Stimulated activated CD8-positive, alpha-beta memory T cell treated with anti-CD3 and anti-CD28 coated beads, Interleukin-12 subunit alpha, Interleukin-12 subunit beta, amount 100 ng/mL, for 4 hours (primary cell): ENCODE data around the gene EPHB1.
"Not testable (repeated sequence)": the region's sequence is repeated elsewhere in the genome, so short reads cannot be mapped to it uniquely, and the experiment has no call there.

ENCODE experiments used
- DNase-seq: peaks from one replicate; pipeline ENCODE4 v3.0.0-alpha.2; 2020; ENCODE audit warnings: low read depth

EPHB1 gene

GRCh38 chr3:135005616-135006015 lies 210.6 kb downstream of the EPHB1 start:
- not testable (repeated sequence) for DNase-seq

DNA sequence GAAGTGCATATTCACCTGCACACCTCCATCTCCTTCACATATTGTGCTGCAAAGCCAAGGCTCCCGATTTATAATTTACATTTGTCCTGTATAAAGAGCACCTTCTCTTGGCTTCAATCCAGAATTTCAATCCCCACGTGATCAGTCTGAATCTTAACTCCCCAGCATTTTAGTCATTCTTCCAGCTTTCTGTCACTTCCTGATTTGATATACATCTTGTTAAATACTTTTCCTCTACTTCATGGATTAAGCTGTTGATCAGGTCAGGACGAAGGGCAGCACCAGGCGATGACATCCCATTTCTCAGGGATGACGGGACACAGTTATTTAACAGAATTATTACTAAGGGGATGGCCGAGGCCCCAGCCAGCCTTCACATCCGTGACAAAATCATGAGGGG lies 212.5 kb downstream of the EPHB1 start:
- DNase-seq = no peak

DNA sequence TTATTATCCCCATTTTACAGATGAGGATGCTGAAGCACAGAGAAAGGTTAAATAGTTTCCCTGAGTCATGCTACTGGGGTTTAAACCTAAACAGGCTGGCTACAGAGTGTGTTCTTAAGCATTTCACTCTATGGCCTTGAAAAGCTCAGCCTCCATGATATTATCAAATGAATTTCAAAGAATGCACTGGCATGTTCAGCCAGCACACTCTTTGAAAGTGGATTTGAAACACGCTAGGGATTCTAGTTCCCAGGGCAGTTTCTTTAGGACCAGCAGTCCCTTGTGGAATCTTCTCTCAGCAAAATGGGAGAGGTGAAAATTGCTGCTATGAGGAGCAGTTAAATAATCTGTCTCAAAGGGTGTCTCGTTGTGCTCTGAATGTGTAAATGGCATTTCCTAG lies 213.3 kb downstream of the EPHB1 start:
- DNase-seq = no peak

DNA sequence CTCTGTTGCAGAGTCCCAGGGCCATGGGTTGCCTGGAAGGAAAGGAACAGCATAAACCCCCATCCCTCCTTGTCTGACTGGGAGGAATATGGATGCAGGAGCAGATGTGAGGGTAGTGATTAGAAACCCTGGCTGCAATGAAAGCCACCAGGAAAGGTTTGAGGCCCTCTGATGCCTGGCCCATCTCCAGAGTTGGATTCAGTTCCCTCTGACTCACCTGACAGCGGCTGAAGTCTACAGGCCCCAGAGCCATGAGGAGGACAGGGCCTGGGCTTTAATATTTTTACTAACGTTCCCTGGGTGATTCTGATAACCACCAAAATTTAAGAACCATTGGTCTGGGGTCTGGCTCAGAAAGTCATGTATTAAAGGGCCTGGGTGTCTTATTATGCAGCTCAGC lies 214.0 kb downstream of the EPHB1 start:
- no peak for DNase-seq

DNA sequence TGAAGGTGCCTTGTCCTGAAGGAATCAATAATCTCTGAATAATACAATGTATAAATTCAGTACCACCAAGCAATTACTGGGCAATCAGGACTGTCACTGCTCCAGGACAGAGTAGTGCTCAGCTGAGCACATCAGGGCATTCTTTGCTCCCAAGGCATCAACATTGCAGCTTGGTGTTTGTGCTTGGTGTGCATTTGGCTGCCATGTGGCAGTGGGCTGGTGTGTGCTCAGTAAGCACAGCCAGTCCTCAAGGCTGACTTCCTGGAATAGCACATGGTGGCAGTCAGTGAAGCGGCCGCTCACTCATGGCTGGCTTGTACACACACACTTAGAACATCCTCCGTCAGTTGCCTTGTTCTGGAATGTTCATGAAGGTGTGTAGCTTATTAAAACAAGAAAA lies 217.0 kb downstream of the EPHB1 start:
- DNase-seq = no peak

GRCh38 chr3:135013206-135013605 lies 218.1 kb downstream of the EPHB1 start:
- no peak for DNase-seq

GRCh38 chr3:135014566-135014965 lies 219.5 kb downstream of the EPHB1 start:
- DNase-seq = no peak

- no peak for DNase-seq
Observed at GRCh38 chr3:135017003-135017893, 222.2 kb downstream of the EPHB1 start.

- no peak for DNase-seq
Observed at GRCh38 chr3:135018149-135018923, 223.3 kb downstream of the EPHB1 start.

- no peak for DNase-seq
Observed at GRCh38 chr3:135020181-135020580, 225.1 kb downstream of the EPHB1 start.

DNA sequence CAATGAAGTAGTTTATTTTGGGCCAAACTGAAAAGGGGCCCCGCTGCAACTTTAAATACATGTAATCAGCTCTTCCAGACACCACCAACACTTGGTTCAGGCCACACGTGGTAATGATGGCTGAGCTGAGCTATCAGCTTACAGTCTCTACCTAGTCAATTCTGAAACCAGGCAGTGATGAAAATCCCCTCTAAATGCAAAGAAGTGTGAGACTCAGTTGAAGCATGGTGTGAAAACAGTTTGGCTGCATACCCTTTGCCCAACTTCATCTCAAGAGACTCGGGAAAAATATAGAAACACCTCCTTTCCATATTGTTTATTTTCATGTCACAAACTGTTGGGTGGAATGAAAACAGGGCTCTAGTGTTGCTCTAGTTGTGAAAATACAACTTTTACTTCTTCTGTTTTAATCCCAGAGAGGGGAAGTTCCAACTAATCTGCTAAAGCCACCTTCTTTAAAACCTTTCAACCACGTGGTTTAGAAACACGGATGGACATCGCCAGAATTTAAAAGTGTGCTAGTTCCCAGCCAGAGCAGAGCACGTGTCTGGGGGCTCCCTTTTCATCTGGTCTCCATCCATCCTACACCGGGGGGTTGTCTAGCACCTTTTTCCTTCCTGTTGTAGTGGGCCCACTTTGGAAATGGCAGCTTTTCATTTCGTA lies 229.1 kb downstream of the EPHB1 start:
- DNase-seq = no peak

- not testable (repeated sequence) for DNase-seq
Observed at GRCh38 chr3:135030768-135031615, 235.9 kb downstream of the EPHB1 start.

GRCh38 chr3:135033737-135034136 lies 238.7 kb downstream of the EPHB1 start:
- no peak for DNase-seq

- no peak for DNase-seq
Observed at GRCh38 chr3:135034291-135034768, 239.3 kb downstream of the EPHB1 start.

DNA sequence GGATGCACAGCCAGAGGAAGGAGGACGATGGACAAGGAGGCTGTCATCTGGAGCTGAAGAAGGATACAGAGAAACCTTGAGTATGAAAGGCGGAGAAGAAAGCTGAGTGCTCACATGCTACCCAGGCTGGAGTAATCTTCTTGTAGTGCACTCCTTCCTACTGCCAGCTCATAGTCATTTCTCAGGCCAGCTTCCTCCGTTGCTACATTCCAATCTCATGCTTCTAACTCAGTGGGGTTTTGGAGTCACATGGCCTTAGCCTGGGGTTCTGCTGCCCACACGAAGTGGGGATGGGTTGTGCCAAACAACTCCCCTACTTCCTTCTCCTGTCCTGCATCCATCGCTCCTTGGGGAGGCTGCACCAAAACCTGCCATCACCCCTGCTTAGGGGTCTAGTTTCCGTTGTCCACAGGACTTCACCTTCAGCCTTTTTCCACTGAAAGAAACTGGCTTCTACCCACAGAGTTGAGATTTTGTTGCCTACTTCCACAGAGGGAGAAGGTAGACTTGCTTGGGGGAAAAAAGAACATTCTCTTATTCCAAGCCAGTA lies 239.9 kb downstream of the EPHB1 start:
- DNase-seq = no peak

GRCh38 chr3:135038186-135038585 lies 243.1 kb downstream of the EPHB1 start:
- DNase-seq = no peak

DNA sequence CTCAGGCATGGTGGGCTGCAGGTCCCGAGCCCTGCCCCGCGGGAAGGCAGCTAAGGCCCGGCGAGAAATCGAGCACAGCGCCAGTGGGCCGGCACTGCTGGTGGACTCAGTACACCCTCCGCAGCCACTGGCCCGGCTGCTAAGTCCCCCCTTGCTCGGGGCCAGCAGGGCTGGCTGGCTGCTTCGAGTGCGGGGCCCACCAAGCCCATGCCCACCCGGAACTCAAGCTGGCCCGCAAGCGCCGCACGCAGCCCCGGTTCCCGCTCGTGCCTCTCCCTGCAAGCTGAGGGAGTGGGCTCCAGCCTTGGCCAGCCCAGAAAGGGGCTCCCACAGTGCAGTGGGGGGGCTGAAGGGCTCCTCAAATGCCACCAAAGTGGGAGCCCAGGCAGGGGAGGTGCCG lies 244.5 kb downstream of the EPHB1 start:
- not testable (repeated sequence) for DNase-seq

DNA sequence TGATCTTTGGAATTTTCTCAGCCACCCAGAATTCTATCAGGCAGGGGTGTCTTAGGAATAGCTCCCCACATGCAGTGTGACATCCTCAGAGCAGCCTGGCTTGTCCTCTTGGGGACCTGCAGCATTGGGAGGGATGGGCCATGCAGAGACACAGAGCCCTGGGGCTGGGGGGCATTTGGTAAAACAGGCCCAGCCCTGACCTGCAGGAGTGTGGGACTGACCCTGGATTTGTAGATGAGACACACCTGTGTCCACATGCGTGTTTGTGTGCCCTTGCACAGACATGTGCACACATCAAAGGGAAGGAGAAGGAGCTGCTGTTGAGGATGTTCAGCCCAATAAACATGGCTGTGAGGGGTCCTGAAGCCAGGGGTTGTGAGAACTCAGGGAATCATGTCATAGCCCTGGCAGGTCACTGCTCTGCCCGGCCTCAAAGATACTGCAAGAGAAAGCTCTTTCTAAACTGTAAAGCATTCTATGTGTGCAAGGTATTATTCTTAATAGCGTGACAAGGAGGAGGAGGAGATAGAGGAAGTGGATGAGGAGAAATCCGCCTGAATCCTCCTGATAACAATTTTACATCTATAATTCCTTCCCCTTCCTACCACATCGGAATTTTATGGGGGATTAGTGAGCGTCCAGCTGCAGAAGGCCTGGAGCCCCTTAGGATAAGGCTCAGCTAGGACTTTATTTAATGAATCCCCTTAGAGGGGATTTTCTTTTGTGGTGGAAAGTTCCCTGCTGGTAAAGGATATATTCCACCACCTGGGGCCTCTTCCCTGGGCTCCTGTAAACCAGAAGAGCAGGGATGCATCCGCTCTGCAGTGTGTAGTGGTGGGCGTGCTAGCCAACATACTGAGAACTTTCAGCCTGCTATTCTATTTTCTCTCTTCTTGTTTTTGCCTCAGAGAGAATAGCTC lies 245.5 kb downstream of the EPHB1 start:
- DNase-seq = no peak

DNA sequence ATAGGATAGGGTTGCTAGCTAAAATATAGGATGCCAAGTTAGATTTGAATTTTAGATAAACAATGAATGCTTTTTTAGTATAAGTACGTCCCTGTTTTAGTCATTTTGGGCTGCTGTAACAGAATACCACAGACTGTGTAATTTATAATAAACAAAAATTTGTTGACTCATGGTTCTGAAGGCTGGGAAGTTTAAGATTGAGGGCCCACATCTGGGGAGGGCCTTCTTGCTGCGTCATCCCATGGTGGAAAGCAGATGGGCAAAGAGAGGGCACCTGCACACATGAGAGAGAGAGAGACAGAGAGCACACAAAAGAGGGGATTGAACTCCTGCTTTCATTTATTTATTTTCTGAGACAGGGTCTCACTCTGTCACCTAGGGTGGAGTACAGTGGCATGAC lies 246.5 kb downstream of the EPHB1 start:
- no peak for DNase-seq

- DNase-seq = no peak
Observed at GRCh38 chr3:135047061-135047460, 252.0 kb downstream of the EPHB1 start.
